Right lobe of liver (tissue), 6 donors: Measurements from ENCODE around the gene ROCK2. TPM values are rescaled to one million over a fixed set of nuclear protein-coding genes. Genes with fewer than 3 reads are reported as not detected.
"Not testable (repeated sequence)": the region's sequence is repeated elsewhere in the genome, so short reads cannot be mapped to it uniquely, and the experiment has no call there.

Source experiments
- ATAC-seq, 4 donors: fragments of 200-7000 bp; cut with Tn5 transposase; one replicate each; pipeline ENCODE4 v1.9.1; 2020; ENCODE audit warnings: mild to moderate bottlenecking in 4 of 4, moderate library complexity in 4 of 4
- DNase-seq, 3 donors: peaks; one replicate each; pipeline ENCODE4 v3.0.0-alpha.2; 2020
- H3K27ac ChIP-seq, 3 donors: fragments of 200-600 bp; one replicate each; pipeline ENCODE4 v1.8.0; 2022
- H3K27me3 ChIP-seq, 2 donors: fragments of 200-600 bp; one replicate each; pipeline ENCODE4 v1.8.0; 2022
- H3K36me3 ChIP-seq, 4 donors: fragments of 200-600 bp; sonication (generic) in 1 of 4; one replicate each; pipeline versions ENCODE4 v1.5.1 to v1.8.0; 2017 to 2022; ENCODE audit warnings: control low read depth in 1 of 4
- H3K4me1 ChIP-seq, 4 donors: fragments of 200-600 bp; sonication (generic) in 1 of 4; one replicate each; pipeline versions ENCODE4 v1.5.1 to v1.8.0; 2017 to 2022; ENCODE audit warnings: control low read depth in 1 of 4
- H3K4me3 ChIP-seq, 3 donors: fragments of 200-600 bp; one replicate each; pipeline ENCODE4 v1.8.0; 2022
- H3K9me3 ChIP-seq, 4 donors: fragments of 200-600 bp; sonication (generic) in 1 of 4; one replicate each; pipeline versions ENCODE4 v1.5.1 to v1.8.0; 2017 to 2022; ENCODE audit warnings: control low read depth in 1 of 4
- CTCF ChIP-seq, 4 donors: fragments of 200-600 bp in 3 of 4; fragments of 450-650 bp in 1 of 4; IDR thresholded peaks; one replicate each; pipeline versions ENCODE4 v1.5.1 to v1.8.0; 2016 to 2022; ENCODE audit warnings: antibody characterized with exemption in 4 of 4, mild to moderate bottlenecking in 2 of 4
- POLR2A ChIP-seq: fragments of 450-650 bp; IDR thresholded peaks from one replicate; pipeline ENCODE4 v1.6.1; 2017; ENCODE audit warnings: antibody characterized with exemption, mild to moderate bottlenecking
- WGBS: methylation state at CpG from one replicate; pipeline ENCODE4 v1.1.6; 2018; ENCODE audit warnings: low coverage, low lambda C conversion rate; ENCODE audit not compliant: insufficient coverage; ENCODE audit errors: missing lambda C conversion rate; 5-methylcytosine and 5-hydroxymethylcytosine counted together
- intact Hi-C, 2 donors: fragments of 100-400 bp; cut with DNase I; formaldehyde crosslinking; loops; one replicate each; pipeline versions ENCODE4 v1.11.2 to v1.14.1; 2022
- total RNA-seq, 6 experiments: library from RNA; depleted of rRNA in 2 of 6; stranded (reverse); fragments of >200 nt in 2 of 6; fragmentation: NEBNext Ultra II Directional in 3 of 6; extraction: Animal tissue kit (Norgen Biotek cat#: 25700) in 3 of 6; gene quantifications; one replicate each; pipeline versions ENCODE4 v1.1.0 to v1.2.4, GENCODE V29; 2016 to 2023
- donor health status: DM: no; HTN: yes; CAD: no.
- donor health status: DM: no; HTN: no; CAD: no.
- donor health status: DM: no; HTN: no; CAD: no.
- donor health status: DM: no; HTN: yes; CAD: no.
- donor health status: DM: no; HTN: yes; CAD: no.

The ROCK2 gene
- total RNA-seq, 6 experiments from 2014 or later = 11.6 to 23.9 (median 19.8) TPM

- peaks cover 0 to 30% (median 9%) of the 10 kb centered on the region in 4 donors for H3K4me1 ChIP-seq
- H3K27me3 ChIP-seq = no peaks in the 10 kb centered on the region
- no peaks in the 10 kb centered on the region for H3K9me3 ChIP-seq
- no peaks in the 10 kb centered on the region for H3K36me3 ChIP-seq
- intact Hi-C loops = no loop called here
- no peak for DNase-seq
- H3K4me3 ChIP-seq = no peak overlapping the region
- no peak for ATAC-seq
- 27% methylated on average over 1 of the region's 1 CpG for WGBS
- no peak overlapping the region for H3K27ac ChIP-seq
- no peak for TF ChIP-seq CTCF (IDR thresholded peaks at IDR 0.05)
- no peak for TF ChIP-seq POLR2A
Measured at GRCh38 chr2:11329776-11330175, 14.7 kb downstream of the ROCK2 start.

- H3K27ac ChIP-seq, H3K9me3 ChIP-seq, intact Hi-C loops, DNase-seq, H3K27me3 ChIP-seq, H3K4me3 ChIP-seq, H3K36me3 ChIP-seq, ATAC-seq: not testable (repeated sequence)
- WGBS = 57% methylated on average over 1 of the region's 1 CpG
- peaks cover 0 to 20% (median 8%) of the 10 kb centered on the region in 4 donors for H3K4me1 ChIP-seq
Measured at GRCh38 chr2:11328522-11328921, 15.9 kb downstream of the ROCK2 start.

- ATAC-seq = no peak
- TF ChIP-seq CTCF (IDR thresholded peaks at IDR 0.05) (no peak), POLR2A (no peak)
- no peak for DNase-seq
- Histone ChIP-seq H3K27ac (no peak overlapping the region), H3K4me1 (peaks cover 0 to 13% (median 6%) of the 10 kb centered on the region in 4 donors), H3K4me3 (no peak overlapping the region), H3K27me3 (no peaks in the 10 kb centered on the region), H3K9me3 (no peaks in the 10 kb centered on the region), H3K36me3 (no peaks in the 10 kb centered on the region)
- WGBS = 61% methylated on average over 2 of the region's 2 CpGs
- intact Hi-C loops = no loop called here
Measured at GRCh38 chr2:11327871-11328270, 16.6 kb downstream of the ROCK2 start.

- DNase-seq = no peak
Measured at GRCh38 chr2:11326677-11327211, 17.7 kb downstream of the ROCK2 start.

More at GRCh38 chr2:11326677-11327211, 17.7 kb downstream of the ROCK2 start:
- Histone ChIP-seq H3K27ac (no peak overlapping the region), H3K36me3 (no peaks in the 10 kb centered on the region), H3K9me3 (no peaks in the 10 kb centered on the region), H3K27me3 (no peaks in the 10 kb centered on the region), H3K4me3 (no peak overlapping the region), H3K4me1 (peaks cover 0 to 2% (median under 1%) of the 10 kb centered on the region in 4 donors)
- TF ChIP-seq CTCF (IDR thresholded peaks at IDR 0.05) (no peak), POLR2A (no peak)
- peak in 1 of 4 donors; percentile 35 for ATAC-seq
- WGBS = 53% methylated on average over 4 of the region's 4 CpGs
- intact Hi-C loops = no loop called here
